ENCODE results near the gene CIAPIN1. TPM values are rescaled to one million over a fixed set of nuclear protein-coding genes. Genes with fewer than 3 reads are reported as not detected.

CIAPIN1 gene
- total RNA-seq, 1 donor from 2014 or later, result 37.0 TPM

DNA sequence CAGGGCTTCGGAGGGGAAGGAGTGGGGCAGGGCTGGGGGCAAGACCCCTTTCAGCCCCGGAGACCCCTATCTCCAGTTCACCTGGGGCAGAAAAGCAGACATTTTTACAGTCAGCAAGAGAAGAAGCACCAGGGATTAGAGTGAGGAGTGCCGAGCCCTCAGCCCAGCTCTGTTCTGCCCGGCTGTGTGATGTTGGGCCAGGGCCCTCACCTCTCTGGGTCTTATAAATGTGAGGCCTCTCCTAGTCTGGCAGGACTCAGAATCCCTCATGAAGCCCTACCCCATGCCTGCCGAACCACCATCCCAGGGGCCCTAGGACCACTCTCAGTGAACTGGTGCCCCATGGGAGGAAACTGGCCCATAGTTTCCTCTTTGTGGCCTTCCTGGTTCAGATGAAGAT, 62.1 kb downstream of the CIAPIN1 start:
- H3K27me3 ChIP-seq (ENCODE audit: low read depth), result no peaks in the 10 kb centered on the region
- H3K9me3 ChIP-seq, result no peaks in the 10 kb centered on the region
- ATAC-seq (no peak), DNase-seq (no peak)
- intact Hi-C loops (cut with DNase I), result no loop called here
- H3K4me1 ChIP-seq, result peaks cover 36% of the 10 kb centered on the region
- H3K27ac ChIP-seq, result no peak overlapping the region
- H3K4me3 ChIP-seq, result no peak overlapping the region
- TF ChIP-seq, protein P1, sequence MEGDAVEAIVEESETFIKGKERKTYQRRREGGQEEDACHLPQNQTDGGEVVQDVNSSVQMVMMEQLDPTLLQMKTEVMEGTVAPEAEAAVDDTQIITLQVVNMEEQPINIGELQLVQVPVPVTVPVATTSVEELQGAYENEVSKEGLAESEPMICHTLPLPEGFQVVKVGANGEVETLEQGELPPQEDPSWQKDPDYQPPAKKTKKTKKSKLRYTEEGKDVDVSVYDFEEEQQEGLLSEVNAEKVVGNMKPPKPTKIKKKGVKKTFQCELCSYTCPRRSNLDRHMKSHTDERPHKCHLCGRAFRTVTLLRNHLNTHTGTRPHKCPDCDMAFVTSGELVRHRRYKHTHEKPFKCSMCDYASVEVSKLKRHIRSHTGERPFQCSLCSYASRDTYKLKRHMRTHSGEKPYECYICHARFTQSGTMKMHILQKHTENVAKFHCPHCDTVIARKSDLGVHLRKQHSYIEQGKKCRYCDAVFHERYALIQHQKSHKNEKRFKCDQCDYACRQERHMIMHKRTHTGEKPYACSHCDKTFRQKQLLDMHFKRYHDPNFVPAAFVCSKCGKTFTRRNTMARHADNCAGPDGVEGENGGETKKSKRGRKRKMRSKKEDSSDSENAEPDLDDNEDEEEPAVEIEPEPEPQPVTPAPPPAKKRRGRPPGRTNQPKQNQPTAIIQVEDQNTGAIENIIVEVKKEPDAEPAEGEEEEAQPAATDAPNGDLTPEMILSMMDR (IDR thresholded peaks at IDR 0.05), result no peak
- H3K36me3 ChIP-seq, result peaks cover 13% of the 10 kb centered on the region

DNA sequence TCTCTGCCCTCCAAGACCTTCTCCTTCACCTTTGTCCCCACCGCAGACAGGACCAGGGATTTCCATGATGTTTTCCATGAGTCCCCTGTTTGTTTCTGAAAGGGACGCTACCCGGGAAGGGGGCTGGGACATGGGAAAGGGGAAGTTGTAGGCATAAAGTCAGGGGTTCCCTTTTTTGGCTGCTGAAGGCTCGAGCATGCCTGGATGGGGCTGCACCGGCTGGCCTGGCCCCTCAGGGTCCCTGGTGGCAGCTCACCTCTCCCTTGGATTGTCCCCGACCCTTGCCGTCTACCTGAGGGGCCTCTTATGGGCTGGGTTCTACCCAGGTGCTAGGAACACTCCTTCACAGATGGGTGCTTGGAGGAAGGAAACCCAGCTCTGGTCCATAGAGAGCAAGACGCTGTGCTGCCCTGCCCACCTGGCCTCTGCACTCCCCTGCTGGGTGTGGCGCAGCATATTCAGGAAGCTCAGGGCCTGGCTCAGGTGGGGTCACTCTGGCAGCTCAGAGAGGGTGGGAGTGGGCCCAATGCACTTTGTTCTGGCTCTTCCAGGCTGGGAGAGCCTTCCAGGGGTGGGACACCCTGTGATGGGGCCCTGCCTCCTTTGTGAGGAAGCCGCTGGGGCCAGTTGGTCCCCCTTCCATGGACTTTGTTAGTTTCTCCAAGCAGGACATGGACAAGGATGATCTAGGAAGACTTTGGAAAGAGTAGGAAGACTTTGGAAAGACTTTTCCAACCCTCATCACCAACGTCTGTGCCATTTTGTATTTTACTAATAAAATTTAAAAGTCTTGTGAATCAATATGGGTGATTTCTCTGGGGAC, 62.7 kb downstream of the CIAPIN1 start:
- DNase-seq, result no peak
- peak; percentile 18 to 21 for ATAC-seq
- intact Hi-C loops (cut with DNase I), result no loop called here
- TF ChIP-seq, protein P1 (IDR thresholded peaks at IDR 0.05), result no peak
- peak overlapping the region; percentile 21 for H3K27ac ChIP-seq
- H3K9me3 ChIP-seq, result no peaks in the 10 kb centered on the region
- H3K4me3 ChIP-seq, result no peak overlapping the region
- H3K27me3 ChIP-seq (ENCODE audit: low read depth), result no peaks in the 10 kb centered on the region
- H3K36me3 ChIP-seq, result peaks cover 13% of the 10 kb centered on the region
- H3K4me1 ChIP-seq, result peaks cover 41% of the 10 kb centered on the region

DNA sequence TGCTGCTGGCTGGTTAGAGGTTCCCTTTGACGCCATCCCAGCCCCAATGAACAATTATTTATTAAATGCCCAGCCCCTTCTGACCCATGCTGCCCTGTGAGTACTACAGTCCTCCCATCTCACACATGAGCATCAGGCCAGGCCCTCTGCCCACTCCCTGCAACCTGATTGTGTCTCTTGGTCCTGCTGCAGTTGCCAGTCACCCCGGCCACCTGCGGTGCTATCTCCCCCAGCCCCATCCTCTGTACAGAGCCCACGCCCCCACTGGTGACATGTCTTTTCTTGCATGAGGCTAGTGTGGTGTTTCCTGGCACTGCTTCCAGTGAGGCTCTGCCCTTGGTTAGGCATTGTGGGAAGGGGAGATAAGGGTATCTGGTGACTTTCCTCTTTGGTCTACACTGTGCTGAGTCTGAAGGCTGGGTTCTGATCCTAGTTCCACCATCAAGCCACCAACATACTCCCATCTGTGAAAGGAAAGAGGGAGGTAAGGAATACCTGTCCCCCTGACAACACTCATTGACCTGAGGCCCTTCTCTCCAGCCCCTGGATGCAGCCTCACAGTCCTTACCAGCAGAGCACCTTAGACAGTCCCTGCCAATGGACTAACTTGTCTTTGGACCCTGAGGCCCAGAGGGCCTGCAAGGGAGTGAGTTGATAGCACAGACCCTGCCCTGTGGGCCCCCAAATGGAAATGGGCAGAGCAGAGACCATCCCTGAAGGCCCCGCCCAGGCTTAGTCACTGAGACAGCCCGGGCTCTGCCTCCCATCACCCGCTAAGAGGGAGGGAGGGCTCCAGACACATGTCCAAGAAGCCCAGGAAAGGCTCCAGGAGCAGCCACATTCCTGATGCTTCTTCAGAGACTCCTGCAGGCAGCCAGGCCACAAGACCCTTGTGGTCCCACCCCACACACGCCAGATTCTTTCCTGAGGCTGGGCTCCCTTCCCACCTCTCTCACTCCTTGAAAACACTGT, 63.6 kb downstream of the CIAPIN1 start:
- Histone ChIP-seq H3K27me3 (ENCODE audit: low read depth) (no peaks in the 10 kb centered on the region), H3K4me1 (peaks cover 47% of the 10 kb centered on the region), H3K27ac (peak overlapping the region; percentile 21), H3K4me3 (no peak overlapping the region), H3K9me3 (no peaks in the 10 kb centered on the region), H3K36me3 (peaks cover 13% of the 10 kb centered on the region)
- DNase-seq, result no peak
- peak; percentile 7 to 42 for ATAC-seq
- TF ChIP-seq, protein P1 (IDR thresholded peaks at IDR 0.05), result no peak
- intact Hi-C loops (cut with DNase I), result no loop called here

DNA sequence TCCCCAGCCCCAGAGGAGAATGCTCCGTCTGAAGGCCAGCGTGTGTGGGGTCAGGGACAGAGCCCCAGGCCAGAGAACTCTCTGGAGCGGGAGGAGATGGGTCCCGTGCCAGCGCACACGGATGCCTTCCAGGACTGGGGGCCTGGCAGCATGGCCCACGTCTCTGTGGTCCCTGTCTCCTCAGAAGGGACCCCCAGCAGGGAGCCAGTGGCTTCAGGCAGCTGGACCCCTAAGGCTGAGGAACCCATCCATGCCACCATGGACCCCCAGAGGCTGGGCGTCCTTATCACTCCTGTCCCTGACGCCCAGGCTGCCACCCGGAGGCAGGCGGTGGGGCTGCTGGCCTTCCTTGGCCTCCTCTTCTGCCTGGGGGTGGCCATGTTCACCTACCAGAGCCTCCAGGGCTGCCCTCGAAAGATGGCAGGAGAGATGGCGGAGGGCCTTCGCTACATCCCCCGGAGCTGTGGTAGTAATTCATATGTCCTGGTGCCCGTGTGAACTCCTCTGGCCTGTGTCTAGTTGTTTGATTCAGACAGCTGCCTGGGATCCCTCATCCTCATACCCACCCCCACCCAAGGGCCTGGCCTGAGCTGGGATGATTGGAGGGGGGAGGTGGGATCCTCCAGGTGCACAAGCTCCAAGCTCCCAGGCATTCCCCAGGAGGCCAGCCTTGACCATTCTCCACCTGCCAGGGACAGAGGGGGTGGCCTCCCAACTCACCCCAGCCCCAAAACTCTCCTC, 64.5 kb downstream of the CIAPIN1 start:
- ATAC-seq, result no peak
- intact Hi-C loops (cut with DNase I), result no loop called here
- TF ChIP-seq, protein P1 (IDR thresholded peaks at IDR 0.05), result no peak
- no peak for DNase-seq
- H3K4me3 ChIP-seq, result no peak overlapping the region
- H3K36me3 ChIP-seq, result peaks cover 13% of the 10 kb centered on the region
- no peak overlapping the region for H3K27ac ChIP-seq
- H3K4me1 ChIP-seq, result peaks cover 47% of the 10 kb centered on the region
- H3K27me3 ChIP-seq (ENCODE audit: low read depth), result no peaks in the 10 kb centered on the region
- no peaks in the 10 kb centered on the region for H3K9me3 ChIP-seq

All from lower lobe of right lung (tissue), 2 donors.